GM12873 (cell line): Measurements from ENCODE around the gene AKR1B1.

Experiments
- TF ChIP-seq, protein P1 (sequence below): IDR thresholded peaks from 2 replicates; pipeline ENCODE4 v1.5.1; 2012; ENCODE audit warnings: low read depth, mild to moderate bottlenecking, moderate library complexity, low read length, control low read depth; ENCODE audit not compliant: insufficient read depth; ENCODE audit errors: missing control alignments

The AKR1B1 gene

DNA sequence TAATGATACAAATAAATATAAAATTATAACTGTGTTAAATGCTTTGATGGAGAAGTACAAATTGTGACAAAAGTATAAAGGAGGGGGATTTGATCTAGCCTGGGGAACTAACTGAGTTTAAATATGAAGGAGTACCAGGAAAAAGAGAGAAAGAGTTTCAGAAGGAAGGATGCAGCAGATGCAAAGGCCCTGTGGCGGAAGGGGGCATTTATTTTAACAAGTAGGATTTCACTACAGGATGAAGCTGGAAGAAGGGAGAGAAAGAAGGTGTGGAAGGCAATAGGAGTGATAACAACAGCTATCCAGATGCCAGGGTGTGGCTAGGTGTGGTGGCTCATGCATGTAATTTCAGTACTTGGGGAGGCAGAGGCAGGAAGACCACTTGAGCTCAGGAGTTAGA is 55.8 kb downstream of the AKR1B1 start:
- TF ChIP-seq, protein P1, sequence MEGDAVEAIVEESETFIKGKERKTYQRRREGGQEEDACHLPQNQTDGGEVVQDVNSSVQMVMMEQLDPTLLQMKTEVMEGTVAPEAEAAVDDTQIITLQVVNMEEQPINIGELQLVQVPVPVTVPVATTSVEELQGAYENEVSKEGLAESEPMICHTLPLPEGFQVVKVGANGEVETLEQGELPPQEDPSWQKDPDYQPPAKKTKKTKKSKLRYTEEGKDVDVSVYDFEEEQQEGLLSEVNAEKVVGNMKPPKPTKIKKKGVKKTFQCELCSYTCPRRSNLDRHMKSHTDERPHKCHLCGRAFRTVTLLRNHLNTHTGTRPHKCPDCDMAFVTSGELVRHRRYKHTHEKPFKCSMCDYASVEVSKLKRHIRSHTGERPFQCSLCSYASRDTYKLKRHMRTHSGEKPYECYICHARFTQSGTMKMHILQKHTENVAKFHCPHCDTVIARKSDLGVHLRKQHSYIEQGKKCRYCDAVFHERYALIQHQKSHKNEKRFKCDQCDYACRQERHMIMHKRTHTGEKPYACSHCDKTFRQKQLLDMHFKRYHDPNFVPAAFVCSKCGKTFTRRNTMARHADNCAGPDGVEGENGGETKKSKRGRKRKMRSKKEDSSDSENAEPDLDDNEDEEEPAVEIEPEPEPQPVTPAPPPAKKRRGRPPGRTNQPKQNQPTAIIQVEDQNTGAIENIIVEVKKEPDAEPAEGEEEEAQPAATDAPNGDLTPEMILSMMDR = no peak

DNA sequence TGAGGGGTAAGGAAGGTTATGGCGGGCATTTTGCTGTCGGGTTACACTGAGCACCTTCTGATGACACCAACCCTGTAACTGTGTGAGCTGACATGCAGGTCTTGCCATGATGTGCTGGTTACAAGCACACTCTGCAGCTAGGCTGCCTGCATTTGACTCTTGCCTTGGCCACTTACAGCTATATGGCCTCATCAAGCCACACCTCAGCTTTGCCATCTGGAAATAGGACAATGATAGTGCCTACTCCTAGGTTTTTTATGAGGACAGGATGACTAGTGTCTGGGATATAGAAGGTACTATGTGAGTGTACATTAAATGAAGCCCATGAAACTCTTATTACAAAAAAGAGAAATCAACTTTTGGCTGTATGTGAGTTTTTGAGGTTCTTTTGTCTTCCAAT is 58.0 kb downstream of the AKR1B1 start:
- TF ChIP-seq, protein P1 = no peak

DNA sequence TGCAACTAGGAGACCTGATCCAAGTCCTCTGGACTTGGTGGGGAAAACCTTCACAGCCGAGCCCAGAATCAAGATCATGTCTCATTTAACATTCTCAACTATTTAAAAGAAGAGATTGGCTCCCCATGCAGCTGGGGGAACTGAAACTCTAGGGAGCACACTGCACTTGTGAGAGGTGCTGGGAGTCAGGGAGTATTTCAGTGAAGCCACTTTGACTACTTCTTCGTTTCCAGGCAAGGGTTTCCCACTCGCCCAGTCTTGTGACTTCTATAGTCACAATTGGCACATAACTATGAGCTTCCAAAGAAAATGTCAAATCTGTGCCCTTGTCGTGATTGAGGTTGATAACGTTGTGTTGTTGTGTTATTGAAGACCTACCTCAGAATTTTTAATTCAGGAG is 62.9 kb downstream of the AKR1B1 start:
- TF ChIP-seq, protein P1 = no peak

DNA sequence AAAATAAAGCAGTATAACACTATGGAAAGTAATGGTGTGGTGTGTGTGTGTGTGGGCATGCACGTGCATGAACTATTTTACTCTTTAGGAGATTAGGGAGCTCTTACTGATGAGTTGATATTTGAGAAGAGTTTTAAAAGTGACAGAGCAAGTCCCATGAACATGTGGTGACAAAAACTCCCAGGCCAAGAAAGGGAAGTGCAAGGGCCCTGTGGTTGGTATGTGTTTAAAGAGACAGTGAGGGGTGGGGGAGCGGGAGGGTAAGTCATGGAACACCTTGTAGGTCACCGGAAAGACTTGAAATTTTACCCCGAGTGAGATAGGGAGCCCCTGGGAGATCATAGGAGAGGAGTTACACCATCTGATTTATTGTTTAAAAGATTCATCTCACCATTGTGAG is 63.3 kb downstream of the AKR1B1 start:
- TF ChIP-seq, protein P1 = no peak

DNA sequence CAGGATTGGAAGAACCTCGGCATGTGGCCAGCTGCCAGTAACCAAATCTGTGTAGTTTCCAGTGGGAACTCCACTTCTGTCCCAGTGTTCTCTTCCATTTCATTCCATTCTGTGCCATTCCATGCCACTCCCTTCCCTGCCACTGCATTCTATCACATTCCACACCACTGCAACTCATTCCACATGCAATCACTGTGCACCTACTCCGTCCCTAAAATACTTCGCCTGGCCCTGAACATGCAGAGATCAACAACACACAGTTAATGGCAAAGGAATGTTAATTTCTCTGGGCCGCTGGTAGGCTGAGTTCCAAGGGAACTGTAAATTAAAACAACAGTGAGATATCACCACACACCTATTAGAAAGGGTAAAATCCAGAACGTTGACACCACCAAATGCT is 64.8 kb downstream of the AKR1B1 start:
- TF ChIP-seq, protein P1 = no peak
